H1 (cell line): Measurements from ENCODE around the gene SYNDIG1. TPM values are rescaled to one million over a fixed set of nuclear protein-coding genes. Genes with fewer than 3 reads are reported as not detected.

Experiments used
- ATF2 ChIP-seq: IDR thresholded peaks from 2 replicates; pipeline ENCODE4 v1.6.1; 2012; ENCODE audit warnings: low read length, inconsistent platforms
- KDM5A ChIP-seq: fragments of 200-600 bp; IDR thresholded peaks from 2 replicates; pipeline ENCODE4 v1.7.1; 2012; ENCODE audit warnings: mild to moderate bottlenecking, low read length, inconsistent platforms, mixed read lengths
- RXRA ChIP-seq: IDR thresholded peaks from 2 replicates; pipeline ENCODE4 v1.6.1; 2011; ENCODE audit warnings: low read depth, mild to moderate bottlenecking, low read length, moderate library complexity; ENCODE audit not compliant: insufficient read depth
- SAP30 ChIP-seq: fragments of 300-600 bp; sonication (generic); IDR thresholded peaks from 2 replicates; pipeline ENCODE4 v1.7.1; 2012; ENCODE audit warnings: low read length, moderate library complexity, mild to moderate bottlenecking, inconsistent platforms; ENCODE audit not compliant: insufficient read depth, insufficient replicate concordance
- TEAD4 ChIP-seq: IDR thresholded peaks from 2 replicates; pipeline ENCODE4 v1.6.1; 2012; ENCODE audit warnings: low read depth, low read length, inconsistent platforms, mixed read lengths
- polyA plus RNA-seq, 7 experiments: library from polyadenylated mRNA; depleted of rRNA in 3 of 7; stranded (reverse) in 5 of 7; unstranded in 2 of 7; fragments of >200 nt in 5 of 7; fragments of 200-250 nt in 2 of 7; gene quantifications; 1 replicate in 5 of 7; 2 replicates in 1 of 7; 4 replicates in 1 of 7; pipeline versions ENCODE4 v1.2.1 to v1.2.3, GENCODE V29; 2011 to 2013; ENCODE audit warnings: missing spikeins in 2 of 7, mixed read lengths in 2 of 7
- total RNA-seq: library from RNA; stranded (reverse); fragmentation: NEBNext Ultra II Directional; extraction: Animal tissue kit (Norgen Biotek cat#: 25700); gene quantifications from 2 replicates; pipeline ENCODE4 v1.2.1, GENCODE V29; 2021

SYNDIG1 gene
- total and polyA plus RNA-seq, 2 of the 8 experiments (the other 6 are each of a cell fraction or from before 2014, with no cell fraction given), result 6.5 to 7.8 TPM

DNA sequence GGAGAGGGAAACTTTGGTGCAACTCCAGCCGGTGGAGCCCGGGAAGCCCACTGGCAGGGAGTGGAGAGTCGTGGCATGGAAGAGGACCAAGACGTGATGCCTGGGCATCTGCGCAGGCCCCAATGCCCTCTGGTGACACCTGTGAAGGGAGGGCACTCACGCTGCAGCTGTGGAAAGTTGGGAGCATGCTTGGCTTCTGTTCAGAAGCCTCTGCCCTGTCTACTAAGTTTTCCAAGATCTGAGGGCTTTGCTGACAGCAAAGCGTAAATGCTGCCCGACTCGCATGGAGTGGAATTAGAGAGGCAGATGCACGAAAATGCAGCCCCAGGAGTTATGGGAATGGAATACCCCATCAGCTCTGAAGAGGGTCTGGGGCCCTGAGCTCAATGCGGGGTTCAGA lies 75.7 kb downstream of the SYNDIG1 start (continued):
- no peak for TF ChIP-seq RXRA
- no peak for TF ChIP-seq SAP30
- TF ChIP-seq TEAD4, result no peak
- TF ChIP-seq KDM5A, result no peak
- TF ChIP-seq ATF2, result no peak
- TF ChIP-seq, all 59 proteins: peak for 0
